Stimulated activated CD4-positive, alpha-beta T cell treated with anti-CD3 and anti-CD28 coated beads, TNF-alpha, amount 100 ng/mL, for 1 hour (primary cell): ENCODE results near the gene CDV3.

Source experiments
- DNase-seq, 3 donors: peaks; one replicate each; pipeline ENCODE4 v3.0.0-alpha.2; 2020; ENCODE audit warnings: low read depth in 3 of 3, low spot score in 1 of 3

Gene CDV3

GRCh38 chr3:133600572-133601081 is 27.1 kb downstream of the CDV3 start:
- DNase-seq = no peak

GRCh38 chr3:133606342-133606741 is 32.9 kb downstream of the CDV3 start:
- DNase-seq = no peak

- DNase-seq = no peak
Measured at GRCh38 chr3:133606902-133607301, 33.4 kb downstream of the CDV3 start.

GRCh38 chr3:133607816-133608215 is 34.3 kb downstream of the CDV3 start:
- DNase-seq = no peak

- no peak for DNase-seq
Measured at GRCh38 chr3:133608388-133608787, 34.9 kb downstream of the CDV3 start.

GRCh38 chr3:133610031-133610430 is 36.5 kb downstream of the CDV3 start:
- DNase-seq = no peak

- DNase-seq = no peak
Measured at GRCh38 chr3:133611534-133611933, 38.0 kb downstream of the CDV3 start.

- DNase-seq = no peak
Measured at GRCh38 chr3:133620066-133620784, 46.7 kb downstream of the CDV3 start.

- no peak for DNase-seq
Measured at GRCh38 chr3:133627789-133628188, 54.3 kb downstream of the CDV3 start.

GRCh38 chr3:133629146-133629545 is 55.7 kb downstream of the CDV3 start:
- no peak for DNase-seq

- no peak for DNase-seq
Measured at GRCh38 chr3:133633439-133633838, 60.0 kb downstream of the CDV3 start.
